K562 (cell line): ENCODE results near the gene NMNAT3. TPM values are rescaled to one million over a fixed set of nuclear protein-coding genes. Genes with fewer than 3 reads are reported as not detected.
A peak's percentile ranks its signal among the peaks of the same experiment; 100 is the strongest.

Experiments
- ADNP ChIP-seq: fragments of 200-800 bp; sonication (Bioruptor generic); IDR thresholded peaks from 2 replicates; pipeline ENCODE4 v1.6.1; 2016; ENCODE audit warnings: missing genetic modification characterization, missing compliant biosample characterization
- ASH1L ChIP-seq: fragments of 450-650 bp; IDR thresholded peaks from 2 replicates; pipeline ENCODE4 v1.6.1; 2018; ENCODE audit warnings: borderline replicate concordance, mild to moderate bottlenecking, low read depth; ENCODE audit not compliant: partially characterized antibody
- BACH1 ChIP-seq: fragments of 200-800 bp; sonication (Bioruptor generic); IDR thresholded peaks from 2 replicates; pipeline ENCODE4 v1.6.1; 2016; ENCODE audit warnings: missing genetic modification characterization, missing compliant biosample characterization
- HIVEP1 ChIP-seq: fragments of 250-450 bp; sonication (Bioruptor Pico); IDR thresholded peaks from 2 replicates; pipeline ENCODE4 v1.4.0; 2020; ENCODE audit warnings: mild to moderate bottlenecking
- HOXB6 ChIP-seq: fragments of 250-450 bp; sonication (Bioruptor Pico); IDR thresholded peaks from 2 replicates; pipeline ENCODE4 v1.5.1; 2022; ENCODE audit warnings: mild to moderate bottlenecking, borderline replicate concordance
- LEF1 ChIP-seq: fragments of 450-650 bp; IDR thresholded peaks from 2 replicates; pipeline ENCODE4 v1.6.1; 2016; ENCODE audit warnings: mild to moderate bottlenecking
- POLR2G ChIP-seq: fragments of 200-400 bp; formaldehyde crosslinking; IDR thresholded peaks from 2 replicates; pipeline ENCODE4 v1.6.1; 2017; ENCODE audit warnings: low read depth, mild to moderate bottlenecking, antibody characterized with exemption, low read length, moderate library complexity
- PPARD ChIP-seq: fragments of 250-450 bp; sonication (Bioruptor Pico); IDR thresholded peaks from 2 replicates; pipeline ENCODE4 v1.8.0; 2022; ENCODE audit warnings: inconsistent platforms, mild to moderate bottlenecking, moderate library complexity
- RCOR1 ChIP-seq, 2 experiments: IDR thresholded peaks; 2 replicates each; pipeline ENCODE4 v1.6.1; 2012; ENCODE audit warnings: low read depth in 2 of 2, low read length in 2 of 2, borderline replicate concordance in 1 of 2, improper control_type of control experiment in 1 of 2
- SP2 ChIP-seq: IDR thresholded peaks from 2 replicates; pipeline ENCODE4 v1.6.1; 2011; ENCODE audit warnings: mild to moderate bottlenecking, low read depth, low read length, moderate library complexity; ENCODE audit not compliant: poor library complexity, severe bottlenecking; ENCODE audit errors: extremely low read depth
- SRSF3 ChIP-seq: fragments of 200-400 bp; formaldehyde crosslinking; IDR thresholded peaks from 2 replicates; pipeline ENCODE4 v1.6.1; 2016; ENCODE audit warnings: mild to moderate bottlenecking, low read length, moderate library complexity; ENCODE audit not compliant: insufficient read depth
- TEAD4 ChIP-seq, 2 experiments: sonication (generic) in 1 of 2; formaldehyde crosslinking in 1 of 2; IDR thresholded peaks; 2 replicates each; pipeline versions ENCODE4 v1.6.1 to v1.8.0; 2012 to 2022; ENCODE audit warnings: borderline replicate concordance in 1 of 2, inconsistent platforms in 1 of 2, low read length in 1 of 2, mild to moderate bottlenecking in 1 of 2, missing genetic modification reagents in 1 of 2
- ZNF165 ChIP-seq: fragments of 250-450 bp; sonication (Bioruptor Pico); IDR thresholded peaks from 2 replicates; pipeline ENCODE4 v1.4.0; 2020; ENCODE audit warnings: borderline replicate concordance
- ZNF695 ChIP-seq: fragments of 450-650 bp; formaldehyde crosslinking; IDR thresholded peaks from 2 replicates; pipeline ENCODE4 v1.4.0; 2020; ENCODE audit warnings: mild to moderate bottlenecking, moderate library complexity
- ZSCAN29 ChIP-seq: fragments of 450-650 bp; IDR thresholded peaks from 2 replicates; pipeline ENCODE4 v1.6.1; 2017
- polyA plus RNA-seq, 8 experiments: library from polyadenylated mRNA; depleted of rRNA in 4 of 8; stranded (reverse) in 5 of 8; unstranded in 3 of 8; fragments of >200 nt; fragmentation: Nextera tagmentation in 2 of 8; fragmentation: Illumina TruSeq in 1 of 8; extraction: Ambion mirVana in 2 of 8; extraction: Trizol in 1 of 8; gene quantifications; 2 replicates each; pipeline versions ENCODE4 v1.2.1 to v1.2.3, GENCODE V29; 2011 to 2014; ENCODE audit warnings: inconsistent platforms in 1 of 8, missing spikeins in 1 of 8
- total RNA-seq, 7 experiments: library from RNA; depleted of rRNA in 6 of 7; stranded (reverse); fragments of >200 nt in 6 of 7; fragmentation: Illumina TruSeq in 2 of 7; extraction: Trizol in 2 of 7; gene quantifications; 2 replicates each; pipeline versions ENCODE4 v1.2.1 to v1.2.3, GENCODE V29; 2011 to 2021; ENCODE audit warnings: low replicate concordance in 1 of 7
- TF ChIP-seq, protein P1 (sequence below): sonication (generic); formaldehyde crosslinking; IDR thresholded peaks from 2 replicates; pipeline ENCODE4 v1.8.0; 2023; ENCODE audit warnings: missing genetic modification reagents, mild to moderate bottlenecking, borderline replicate concordance
- TF ChIP-seq, protein P2 (sequence below): fragments of 250-450 bp; sonication (Bioruptor Pico); IDR thresholded peaks from 2 replicates; pipeline ENCODE4 v1.5.1; 2021; ENCODE audit warnings: mild to moderate bottlenecking
- TF ChIP-seq, protein P3 (sequence below): fragments of 450-650 bp; formaldehyde crosslinking; IDR thresholded peaks from 2 replicates; pipeline ENCODE4 v1.4.0; 2020; ENCODE audit warnings: mild to moderate bottlenecking, moderate library complexity

Gene NMNAT3
- total and polyA plus RNA-seq, 9 of the 15 experiments (the other 6 are each of a cell fraction or from before 2014, with no cell fraction given), result 2.3 to 12.5 (median 6.6) TPM

DNA sequence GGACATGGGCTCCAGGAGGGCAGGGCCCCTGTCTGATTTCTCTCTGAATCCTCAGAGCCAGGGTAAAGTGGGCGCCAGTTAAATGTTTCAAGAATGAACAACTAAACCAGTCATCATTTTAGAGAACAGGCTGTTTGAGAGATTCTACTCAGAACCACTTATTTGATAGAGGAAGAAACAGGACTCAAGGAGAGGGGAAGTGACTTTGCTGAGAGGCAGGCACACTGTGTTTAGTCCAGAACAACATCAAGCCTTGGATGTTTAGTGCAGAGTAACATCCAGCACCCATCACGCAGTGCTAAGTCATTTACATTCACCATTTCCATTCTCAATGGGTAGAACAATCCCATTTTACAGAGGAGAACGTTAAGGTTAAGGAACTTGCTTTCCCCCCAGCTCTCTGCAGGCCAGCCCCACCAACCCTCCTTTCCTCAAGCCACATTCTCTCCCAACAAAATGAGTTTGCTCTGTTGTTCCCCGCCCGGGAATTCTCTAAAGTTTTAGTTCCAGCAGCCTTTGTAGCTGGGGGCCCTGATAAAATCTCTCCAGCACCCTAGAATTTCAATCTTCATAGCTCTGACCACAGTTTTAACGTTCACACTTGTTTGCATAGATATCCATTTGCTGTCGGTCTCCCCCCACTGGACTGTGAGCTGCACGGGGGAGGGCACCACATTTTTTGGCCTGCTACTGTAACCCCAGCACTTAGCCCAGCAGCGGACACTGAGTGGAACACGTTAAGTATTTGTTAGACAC is 962 bp downstream of the NMNAT3 start (continued):
- no peak for TF ChIP-seq POLR2G
- TF ChIP-seq, protein P1, sequence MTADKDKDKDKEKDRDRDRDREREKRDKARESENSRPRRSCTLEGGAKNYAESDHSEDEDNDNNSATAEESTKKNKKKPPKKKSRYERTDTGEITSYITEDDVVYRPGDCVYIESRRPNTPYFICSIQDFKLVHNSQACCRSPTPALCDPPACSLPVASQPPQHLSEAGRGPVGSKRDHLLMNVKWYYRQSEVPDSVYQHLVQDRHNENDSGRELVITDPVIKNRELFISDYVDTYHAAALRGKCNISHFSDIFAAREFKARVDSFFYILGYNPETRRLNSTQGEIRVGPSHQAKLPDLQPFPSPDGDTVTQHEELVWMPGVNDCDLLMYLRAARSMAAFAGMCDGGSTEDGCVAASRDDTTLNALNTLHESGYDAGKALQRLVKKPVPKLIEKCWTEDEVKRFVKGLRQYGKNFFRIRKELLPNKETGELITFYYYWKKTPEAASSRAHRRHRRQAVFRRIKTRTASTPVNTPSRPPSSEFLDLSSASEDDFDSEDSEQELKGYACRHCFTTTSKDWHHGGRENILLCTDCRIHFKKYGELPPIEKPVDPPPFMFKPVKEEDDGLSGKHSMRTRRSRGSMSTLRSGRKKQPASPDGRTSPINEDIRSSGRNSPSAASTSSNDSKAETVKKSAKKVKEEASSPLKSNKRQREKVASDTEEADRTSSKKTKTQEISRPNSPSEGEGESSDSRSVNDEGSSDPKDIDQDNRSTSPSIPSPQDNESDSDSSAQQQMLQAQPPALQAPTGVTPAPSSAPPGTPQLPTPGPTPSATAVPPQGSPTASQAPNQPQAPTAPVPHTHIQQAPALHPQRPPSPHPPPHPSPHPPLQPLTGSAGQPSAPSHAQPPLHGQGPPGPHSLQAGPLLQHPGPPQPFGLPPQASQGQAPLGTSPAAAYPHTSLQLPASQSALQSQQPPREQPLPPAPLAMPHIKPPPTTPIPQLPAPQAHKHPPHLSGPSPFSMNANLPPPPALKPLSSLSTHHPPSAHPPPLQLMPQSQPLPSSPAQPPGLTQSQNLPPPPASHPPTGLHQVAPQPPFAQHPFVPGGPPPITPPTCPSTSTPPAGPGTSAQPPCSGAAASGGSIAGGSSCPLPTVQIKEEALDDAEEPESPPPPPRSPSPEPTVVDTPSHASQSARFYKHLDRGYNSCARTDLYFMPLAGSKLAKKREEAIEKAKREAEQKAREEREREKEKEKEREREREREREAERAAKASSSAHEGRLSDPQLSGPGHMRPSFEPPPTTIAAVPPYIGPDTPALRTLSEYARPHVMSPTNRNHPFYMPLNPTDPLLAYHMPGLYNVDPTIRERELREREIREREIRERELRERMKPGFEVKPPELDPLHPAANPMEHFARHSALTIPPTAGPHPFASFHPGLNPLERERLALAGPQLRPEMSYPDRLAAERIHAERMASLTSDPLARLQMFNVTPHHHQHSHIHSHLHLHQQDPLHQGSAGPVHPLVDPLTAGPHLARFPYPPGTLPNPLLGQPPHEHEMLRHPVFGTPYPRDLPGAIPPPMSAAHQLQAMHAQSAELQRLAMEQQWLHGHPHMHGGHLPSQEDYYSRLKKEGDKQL (CRISPR knock-in tag), result no peak
- TF ChIP-seq RCOR1 (IDR thresholded peaks at IDR 0.05; ENCODE audit: borderline replicate concordance in 1 of 2, low read depth in 2 of 2, low read length in 2 of 2), result peak in 1 of 2 experiments; percentile 29; a peak in 1 of 4 replicates
- TF ChIP-seq, protein P2, sequence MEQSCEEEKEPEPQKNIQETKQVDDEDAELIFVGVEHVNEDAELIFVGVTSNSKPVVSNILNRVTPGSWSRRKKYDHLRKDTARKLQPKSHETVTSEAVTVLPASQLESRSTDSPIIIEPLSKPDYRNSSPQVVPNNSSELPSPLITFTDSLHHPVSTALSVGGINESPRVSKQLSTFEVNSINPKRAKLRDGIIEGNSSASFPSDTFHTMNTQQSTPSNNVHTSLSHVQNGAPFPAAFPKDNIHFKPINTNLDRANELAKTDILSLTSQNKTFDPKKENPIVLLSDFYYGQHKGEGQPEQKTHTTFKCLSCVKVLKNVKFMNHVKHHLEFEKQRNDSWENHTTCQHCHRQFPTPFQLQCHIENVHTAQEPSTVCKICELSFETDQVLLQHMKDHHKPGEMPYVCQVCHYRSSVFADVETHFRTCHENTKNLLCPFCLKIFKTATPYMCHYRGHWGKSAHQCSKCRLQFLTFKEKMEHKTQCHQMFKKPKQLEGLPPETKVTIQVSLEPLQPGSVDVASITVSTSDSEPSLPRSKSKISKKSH (CRISPR knock-in tag), result no peak
- TF ChIP-seq LEF1, result no peak
- no peak for TF ChIP-seq ZSCAN29
- TF ChIP-seq, protein P3, sequence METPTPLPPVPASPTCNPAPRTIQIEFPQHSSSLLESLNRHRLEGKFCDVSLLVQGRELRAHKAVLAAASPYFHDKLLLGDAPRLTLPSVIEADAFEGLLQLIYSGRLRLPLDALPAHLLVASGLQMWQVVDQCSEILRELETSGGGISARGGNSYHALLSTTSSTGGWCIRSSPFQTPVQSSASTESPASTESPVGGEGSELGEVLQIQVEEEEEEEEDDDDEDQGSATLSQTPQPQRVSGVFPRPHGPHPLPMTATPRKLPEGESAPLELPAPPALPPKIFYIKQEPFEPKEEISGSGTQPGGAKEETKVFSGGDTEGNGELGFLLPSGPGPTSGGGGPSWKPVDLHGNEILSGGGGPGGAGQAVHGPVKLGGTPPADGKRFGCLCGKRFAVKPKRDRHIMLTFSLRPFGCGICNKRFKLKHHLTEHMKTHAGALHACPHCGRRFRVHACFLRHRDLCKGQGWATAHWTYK (CRISPR knock-in tag), result no peak
- TF ChIP-seq PPARD (CRISPR knock-in tag), result no peak
- no peak for TF ChIP-seq SP2
- no peak for TF ChIP-seq ZNF165 (CRISPR knock-in tag)
- no peak for TF ChIP-seq BACH1
- TF ChIP-seq HIVEP1, result no peak
- no peak for TF ChIP-seq SRSF3
- TF ChIP-seq HOXB6 (CRISPR knock-in tag), result no peak
- TF ChIP-seq TEAD4 (IDR thresholded peaks at IDR 0.05; ENCODE audit: low read length), result no peak
- TF ChIP-seq TEAD4 (CRISPR knock-in tag; IDR thresholded peaks at IDR 0.05; ENCODE audit: borderline replicate concordance), result no peak
- TF ChIP-seq ZNF695, result no peak
- TF ChIP-seq ADNP (tag), result peak; percentile 63; the same call in 1 of the 2 replicates
- TF ChIP-seq ASH1L, result no peak
